Measurements from ENCODE around the gene PARVB. TPM values are rescaled to one million over a fixed set of nuclear protein-coding genes. Genes with fewer than 3 reads are reported as not detected.

PARVB gene
- total and polyA plus RNA-seq, 9 of the 15 experiments (the other 6 are each of a cell fraction or from before 2014, with no cell fraction given): 1.1 to 59.2 (median 29.2) TPM

- Histone ChIP-seq H3K36me3 (ENCODE audit: control insufficient read depth, insufficient read depth, low read length) (peaks cover 3% of the 10 kb centered on the region; the same call in 1 of the 3 replicates), H4K20me1 (replicated peaks; ENCODE audit: control insufficient read depth, insufficient read depth, low read length) (no peaks in the 10 kb centered on the region), H3K79me2 (ENCODE audit: control insufficient read depth, insufficient read depth, low read length) (no peaks in the 10 kb centered on the region), H3K27me3 (ENCODE audit: control insufficient read depth in 2 of 2, insufficient read depth in 2 of 2, low read length in 2 of 2) (no peaks in the 10 kb centered on the region), H3K9me3 (replicated peaks; ENCODE audit: control insufficient read depth, insufficient read depth, low read depth, low read length) (no peaks in the 10 kb centered on the region), H3K27ac (ENCODE audit: extremely low read depth, low read depth, low read length) (no peak overlapping the region), H3K4me2 (ENCODE audit: insufficient read depth, low read length) (no peak overlapping the region), H3K9ac (ENCODE audit: insufficient read depth in 1 of 2, low read depth in 2 of 2, low read length in 2 of 2) (no peak overlapping the region; a peak in 1 of 4 replicates), H3K9me1 (ENCODE audit: control insufficient read depth, insufficient read depth, low read length) (no peaks in the 10 kb centered on the region), H3K4me3 (no peak overlapping the region), H2AFZ (ENCODE audit: low read depth, low read length) (no peak overlapping the region), H3K4me1 (replicated peaks in 1 of 2; ENCODE audit: control insufficient read depth in 2 of 2, insufficient read depth in 2 of 2, low read length in 2 of 2) (no peaks in the 10 kb centered on the region)
- BruUV-seq (replicated peaks): TSS peak; percentile 23
- no peak for DNase-seq (ENCODE audit: extremely low read depth in 1 of 4, low spot score in 3 of 4)
- intact Hi-C loops (cut with micrococcal nuclease) (no loop called here), in situ Hi-C loops (cut with MboI) (no loop called here)
- 94% methylated on average over 2 of the region's 4 CpGs for WGBS (ENCODE audit: insufficient coverage, low coverage, missing lambda C conversion rate)
- FAIRE-seq: no peak
- ATAC-seq: no peak
- CTCF ChIA-PET (ENCODE audit: low intra/inter-chr PET ratio): no interaction called here
- POLR2A ChIA-PET: interaction anchor here (0.6 kb wide), 1 partner anchor 22 kb away, joined by 3 read pairs; no protein-coding TSS in a partner anchor
- no peak for TF ChIP-seq XRCC5 (IDR thresholded peaks at IDR 0.05; ENCODE audit: low read depth, low read length)
- no peak for TF ChIP-seq RHOXF2B (CRISPR knock-in tag; conservative IDR thresholded peaks at IDR 0.05)
- no peak for TF ChIP-seq CREB3L1 (IDR thresholded peaks at IDR 0.05; ENCODE audit: borderline replicate concordance, low read depth)
- TF ChIP-seq HOXB6 (CRISPR knock-in tag; IDR thresholded peaks at IDR 0.05; ENCODE audit: borderline replicate concordance): no peak
- no peak for TF ChIP-seq TRIM24 (IDR thresholded peaks at IDR 0.05)
- no peak for TF ChIP-seq CCAR2 (IDR thresholded peaks at IDR 0.05; ENCODE audit: low read depth, low read length)
- TF ChIP-seq TCFL5 (CRISPR knock-in tag; conservative IDR thresholded peaks at IDR 0.05): no peak
- TF ChIP-seq HMBOX1 (IDR thresholded peaks at IDR 0.05): no peak
- TF ChIP-seq GABPA (tag; conservative IDR thresholded peaks at IDR 0.05; ENCODE audit: low read depth): no peak
- no peak for TF ChIP-seq ZNF780A (CRISPR knock-in tag; IDR thresholded peaks at IDR 0.05)
These were observed 78.0 kb downstream of the PARVB start for GRCh38 chr22:44102121-44102520.
